GM18861 (cell line): Measurements from ENCODE around the gene ACTR3C.
"Not testable (repeated sequence)": the region's sequence is repeated elsewhere in the genome, so short reads cannot be mapped to it uniquely, and the experiment has no call there.

Experiments used
- ATAC-seq: cut with Tn5 transposase; IDR thresholded peaks from one replicate; pipeline ENCODE4 v1.9.1; 2021; ENCODE audit not compliant: unreplicated experiment

The ACTR3C gene

DNA sequence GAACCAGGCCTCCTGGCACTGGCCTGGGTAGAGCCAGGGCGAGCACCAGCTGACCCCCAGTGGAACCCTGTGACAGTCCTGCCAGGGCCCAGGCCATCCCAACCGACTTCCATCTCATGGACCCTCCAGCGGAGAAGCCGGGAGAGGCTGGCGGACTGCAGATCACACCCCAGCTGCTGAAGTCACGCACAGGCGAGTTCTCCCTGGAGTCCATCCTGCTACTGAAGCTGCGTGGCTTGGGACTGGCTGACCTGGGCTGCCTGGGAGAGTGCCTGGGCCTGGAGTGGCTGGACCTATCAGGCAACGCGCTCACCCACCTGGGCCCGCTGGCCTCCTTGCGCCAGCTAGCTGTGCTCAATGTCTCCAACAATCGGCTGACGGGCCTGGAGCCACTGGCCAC, 13.4 kb upstream of the ACTR3C start:
- no peak for ATAC-seq

DNA sequence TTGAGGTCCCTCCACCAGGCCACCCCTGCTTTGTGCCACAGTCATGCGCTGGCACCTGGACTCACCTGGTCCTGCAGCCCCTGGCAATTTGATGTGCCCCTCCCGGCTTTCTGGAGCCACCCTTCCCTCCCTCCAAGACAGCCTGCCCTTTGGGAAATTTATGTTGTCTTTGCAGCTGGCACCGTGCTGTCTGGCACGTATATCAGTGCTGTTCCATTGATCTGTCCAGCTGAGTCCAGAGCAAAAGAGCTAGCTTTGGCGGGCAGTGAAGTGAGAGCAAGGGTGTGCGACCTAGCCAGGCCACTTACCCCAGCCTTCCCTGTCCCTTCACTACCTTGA, 12.4 kb upstream of the ACTR3C start:
- no peak for ATAC-seq

DNA sequence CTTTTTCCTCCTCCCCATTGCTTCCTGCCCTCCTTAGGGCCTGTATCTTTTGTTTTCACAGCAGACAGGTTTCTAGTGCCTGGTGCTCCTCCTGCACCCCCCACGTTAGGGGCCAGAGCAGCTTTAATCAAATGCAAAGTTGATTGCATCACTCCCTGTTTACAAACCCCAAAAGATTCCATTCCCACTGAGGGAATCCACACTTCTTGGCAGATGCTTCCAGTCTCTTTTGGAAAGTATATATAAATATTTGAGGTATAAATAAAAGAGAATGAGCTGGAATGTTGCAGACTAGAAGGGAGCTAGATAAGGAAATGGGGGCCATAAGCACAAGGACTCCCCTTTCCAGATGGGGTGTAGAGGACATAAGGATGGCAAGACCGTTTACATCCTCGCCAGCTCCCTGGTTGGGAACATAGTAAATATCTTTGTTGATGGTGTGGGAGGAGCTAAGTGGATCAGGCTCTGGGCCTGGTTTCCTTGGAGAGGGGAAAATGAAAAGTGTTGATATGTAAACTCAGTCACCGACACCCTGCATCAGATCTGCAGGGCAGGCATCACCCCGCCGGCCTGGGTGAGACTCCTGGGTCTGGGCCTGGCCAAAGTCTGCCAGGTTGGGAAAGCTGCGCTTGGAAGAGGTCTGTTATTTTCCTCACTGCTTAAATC, 11.9 kb upstream of the ACTR3C start:
- ATAC-seq, result no peak

DNA sequence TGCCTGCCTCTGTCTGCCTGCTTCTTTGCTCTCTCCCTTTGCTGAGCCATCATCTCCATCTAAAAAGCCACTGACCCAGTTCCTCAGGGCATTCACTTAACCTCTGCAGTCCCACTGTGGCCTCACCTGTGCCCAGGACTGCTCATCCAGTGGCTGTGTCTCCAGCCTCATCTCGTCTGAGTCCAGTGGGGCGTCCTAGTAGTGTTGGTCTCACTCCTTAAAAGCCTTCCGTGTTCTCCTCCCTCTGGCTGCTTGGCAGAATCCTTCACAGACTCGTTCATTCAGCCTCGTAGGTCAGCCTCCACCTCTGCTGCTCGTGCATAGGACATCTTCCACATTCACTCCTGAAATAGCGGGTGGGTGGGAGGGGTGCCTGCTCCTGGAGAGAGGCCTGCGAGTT, 10.8 kb upstream of the ACTR3C start:
- ATAC-seq, result no peak

DNA sequence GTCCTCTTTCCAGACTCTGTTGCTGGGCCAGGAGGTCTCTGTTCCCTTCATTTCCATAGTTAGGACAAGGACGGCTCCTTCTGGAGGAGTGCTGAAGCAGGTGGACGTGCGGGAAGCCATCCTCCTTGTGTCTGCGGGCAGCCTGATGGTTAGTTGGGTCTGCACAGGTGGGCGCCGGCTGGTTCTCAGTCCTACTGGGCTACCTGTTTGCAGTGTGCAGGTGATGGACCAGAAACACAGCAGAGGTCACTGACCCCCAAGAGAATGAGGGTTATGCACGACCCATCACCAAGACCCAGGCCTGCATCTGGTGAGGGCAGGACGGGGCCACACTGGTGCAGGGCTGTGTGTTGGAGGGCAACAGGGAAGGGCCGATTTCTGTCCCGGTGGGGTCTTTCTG, 10.3 kb upstream of the ACTR3C start:
- no peak for ATAC-seq

DNA sequence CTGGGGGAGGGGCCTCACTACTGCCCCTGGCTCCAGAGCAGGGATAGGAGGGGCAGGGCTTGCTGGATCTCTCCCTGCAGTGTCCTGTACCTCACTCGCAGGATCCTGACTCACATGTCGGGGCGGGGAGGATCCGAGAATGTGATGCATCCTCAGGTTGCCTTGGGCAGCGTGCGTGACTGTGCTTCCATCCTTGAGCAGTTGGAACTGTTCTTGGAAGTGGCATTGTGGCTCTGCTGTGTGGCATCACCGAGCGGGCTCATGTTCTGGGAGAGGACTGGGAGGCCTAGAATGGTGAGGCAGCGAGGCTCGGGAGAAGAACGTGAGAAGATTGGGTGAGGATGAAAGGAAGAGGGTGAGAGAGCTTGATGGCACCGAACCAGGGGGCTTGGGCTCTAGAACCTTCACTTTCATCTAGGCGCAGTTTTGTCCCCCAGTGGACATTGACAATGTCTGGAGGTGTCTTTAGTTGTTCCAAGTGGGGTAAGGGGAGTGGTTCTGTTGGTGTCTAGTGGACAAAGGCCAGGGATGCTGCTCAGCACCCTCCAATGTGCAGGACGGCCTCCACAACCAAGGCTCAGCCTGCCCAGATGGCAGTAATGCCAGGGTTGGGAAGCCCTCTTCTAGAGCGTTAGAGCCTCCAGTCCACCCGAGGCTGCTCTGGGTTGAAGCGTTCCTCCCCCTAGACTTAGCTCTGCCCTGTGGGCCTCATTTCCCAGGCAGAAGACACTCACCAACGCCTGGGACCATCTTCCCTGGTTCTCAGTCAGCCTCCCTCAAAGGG, 9.7 kb upstream of the ACTR3C start:
- ATAC-seq, result no peak

DNA sequence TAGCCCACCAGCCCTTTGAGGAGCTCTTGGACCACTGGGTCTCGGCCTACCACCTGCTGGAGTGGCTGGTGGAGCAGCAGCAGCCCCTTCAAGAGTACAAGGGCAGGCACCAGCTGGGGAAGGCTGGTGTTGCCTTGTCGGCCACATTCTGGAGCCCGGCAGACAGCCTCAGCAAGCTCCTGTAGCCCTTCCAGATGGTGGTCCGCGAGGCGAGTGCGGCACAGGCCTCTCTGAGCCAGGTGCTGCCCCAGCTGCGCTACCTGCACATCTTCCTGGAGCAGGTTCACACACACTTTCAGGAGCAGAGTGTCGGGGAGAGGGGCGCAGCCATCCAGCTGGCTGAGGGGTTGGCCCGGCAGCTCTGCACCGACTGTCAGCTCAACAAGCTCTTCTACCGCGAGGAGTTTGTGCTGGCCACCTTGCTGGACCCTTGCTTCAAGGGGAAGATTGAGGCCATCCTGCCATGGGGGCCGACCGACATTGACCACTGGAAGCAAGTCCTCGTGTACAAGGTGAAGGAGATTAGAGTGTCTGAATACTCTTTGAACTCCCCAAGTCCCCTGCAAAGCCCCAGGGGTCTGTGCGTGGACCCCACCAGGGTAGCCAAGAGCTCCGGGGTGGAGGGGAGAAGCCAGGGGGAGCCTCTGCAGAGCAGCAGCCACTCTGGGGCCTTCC, 7.0 kb upstream of the ACTR3C start:
- ATAC-seq, result no peak

DNA sequence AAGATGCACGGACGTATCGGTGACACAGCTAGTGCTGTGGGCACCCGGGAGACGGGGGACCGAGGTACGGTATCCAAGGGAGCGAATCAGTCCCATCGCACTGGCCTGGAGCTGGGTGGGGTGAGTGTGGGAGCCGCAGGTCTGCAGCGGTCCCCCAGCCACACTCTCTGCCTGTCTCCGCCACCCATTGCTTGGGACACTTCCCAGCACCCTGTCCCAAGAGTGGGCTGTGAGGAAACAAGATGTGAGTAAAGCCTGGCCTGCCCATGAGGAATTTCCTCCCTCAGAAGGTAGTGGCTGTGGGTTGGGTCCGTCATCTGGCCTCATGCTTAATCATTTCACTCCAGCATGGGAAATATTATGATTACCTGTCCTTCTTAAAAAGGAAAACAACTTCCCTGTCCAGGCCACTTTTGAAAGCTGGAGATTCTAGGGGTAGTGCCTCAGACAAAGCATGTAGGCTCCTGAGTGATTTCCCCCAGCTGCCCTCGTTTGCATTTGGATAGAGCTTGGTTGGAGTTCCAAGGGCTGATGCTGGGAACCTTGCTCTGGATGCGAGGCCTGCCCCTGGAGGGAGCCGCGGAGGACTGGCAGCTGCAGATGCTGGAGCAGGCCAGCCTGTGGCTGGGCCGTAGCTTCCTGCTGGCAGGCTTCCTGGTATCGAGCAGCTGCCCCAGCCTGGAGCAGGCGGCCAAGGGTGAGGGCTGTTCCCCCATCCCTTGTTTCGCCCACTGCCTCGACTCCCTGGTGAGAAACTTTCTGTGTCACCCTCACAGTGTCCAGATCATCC, 6.2 kb upstream of the ACTR3C start:
- ATAC-seq, result no peak

DNA sequence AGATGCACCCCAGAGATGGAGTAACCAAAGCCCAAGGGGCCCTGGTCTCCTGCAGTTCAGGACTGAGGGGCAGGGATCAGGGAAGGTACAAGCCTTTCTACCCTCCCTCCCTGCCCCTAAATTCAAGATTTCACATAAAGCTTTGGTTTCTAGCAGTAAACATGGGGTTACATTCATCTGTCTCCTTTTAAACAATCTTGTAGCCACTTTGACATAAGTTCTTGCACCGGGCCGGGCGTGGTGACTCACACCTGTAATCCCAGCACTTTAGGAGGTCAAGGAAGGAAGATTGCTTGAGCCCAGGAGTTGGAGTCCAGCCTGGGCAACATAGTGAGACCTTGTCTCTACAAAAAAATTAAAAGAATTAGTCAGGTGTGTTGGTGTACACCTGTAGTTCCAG, 4.0 kb upstream of the ACTR3C start:
- no peak for ATAC-seq

DNA sequence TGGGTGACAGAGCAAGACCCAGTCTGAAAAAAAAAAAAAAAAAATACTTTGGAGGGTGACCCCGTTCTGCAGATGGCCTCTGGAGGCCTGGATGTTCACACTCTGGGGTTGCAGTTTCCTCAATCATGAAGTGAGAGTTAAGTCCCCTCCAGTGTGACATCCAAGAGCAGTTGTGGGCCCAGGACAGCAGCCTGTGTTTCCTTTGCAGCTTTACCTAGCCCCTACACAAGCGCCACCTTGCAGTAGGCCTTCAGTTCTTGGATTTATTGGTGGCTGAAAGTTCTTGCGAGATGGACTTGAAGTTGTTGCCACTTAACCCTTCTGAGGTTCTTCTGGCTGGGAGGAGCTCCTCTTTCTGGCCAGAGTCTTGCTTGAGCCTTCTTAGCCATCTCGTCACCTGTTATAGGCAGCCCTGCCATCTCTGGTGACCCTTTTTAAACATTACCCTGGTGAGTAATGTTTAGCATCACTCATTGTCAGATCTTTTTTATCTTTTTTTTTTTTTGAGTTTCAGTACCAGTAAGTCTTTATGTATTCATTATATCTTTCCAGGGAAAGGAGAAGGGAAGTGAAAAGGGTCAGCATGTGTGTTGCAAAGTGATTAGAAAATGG, 3.4 kb upstream of the ACTR3C start:
- ATAC-seq, result no peak

DNA sequence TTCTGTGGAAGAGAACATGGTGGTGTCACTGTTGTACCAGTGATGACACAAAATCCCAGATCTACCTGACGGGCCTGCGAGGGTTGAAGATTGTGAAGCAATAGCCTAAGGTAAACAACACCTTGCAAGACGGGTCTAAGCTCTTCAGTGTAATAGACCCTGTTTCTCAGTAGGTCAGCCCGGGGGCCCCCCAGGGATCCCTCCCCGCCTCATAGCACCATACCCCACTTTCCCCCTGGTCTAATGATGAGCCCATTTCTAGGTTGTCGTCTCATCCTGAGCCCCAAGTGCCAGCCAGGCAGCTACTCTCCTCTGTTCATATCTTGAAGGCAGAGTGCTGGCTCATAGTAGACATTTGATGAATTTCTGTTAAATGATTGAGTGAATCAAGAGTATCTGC, 2.6 kb upstream of the ACTR3C start:
- ATAC-seq, result no peak

DNA sequence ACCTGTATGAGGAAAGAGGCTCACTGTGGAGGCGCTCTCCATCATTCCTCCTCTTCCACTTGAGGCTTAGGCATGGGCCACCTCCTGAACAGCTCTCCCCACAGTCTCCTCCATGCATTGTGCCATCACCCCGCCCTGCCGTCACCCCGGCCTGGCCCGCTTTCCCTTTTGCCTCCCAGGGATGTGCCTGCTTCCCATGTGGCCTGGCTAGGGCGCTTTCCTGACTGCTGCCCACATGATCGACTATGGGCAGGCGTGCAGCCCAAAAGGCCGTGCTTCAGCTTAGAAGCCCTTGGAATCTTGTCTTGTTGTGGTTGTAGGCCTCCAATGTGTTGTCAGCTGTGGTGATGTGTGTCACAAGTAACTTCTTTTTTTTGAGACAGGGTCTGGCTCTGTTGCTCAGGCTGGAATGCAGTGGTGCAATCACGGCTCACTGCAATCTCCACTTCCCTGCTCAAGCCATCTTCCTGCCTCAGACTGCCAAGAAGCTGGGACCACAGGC, 1.8 kb upstream of the ACTR3C start:
- ATAC-seq, result no peak

DNA sequence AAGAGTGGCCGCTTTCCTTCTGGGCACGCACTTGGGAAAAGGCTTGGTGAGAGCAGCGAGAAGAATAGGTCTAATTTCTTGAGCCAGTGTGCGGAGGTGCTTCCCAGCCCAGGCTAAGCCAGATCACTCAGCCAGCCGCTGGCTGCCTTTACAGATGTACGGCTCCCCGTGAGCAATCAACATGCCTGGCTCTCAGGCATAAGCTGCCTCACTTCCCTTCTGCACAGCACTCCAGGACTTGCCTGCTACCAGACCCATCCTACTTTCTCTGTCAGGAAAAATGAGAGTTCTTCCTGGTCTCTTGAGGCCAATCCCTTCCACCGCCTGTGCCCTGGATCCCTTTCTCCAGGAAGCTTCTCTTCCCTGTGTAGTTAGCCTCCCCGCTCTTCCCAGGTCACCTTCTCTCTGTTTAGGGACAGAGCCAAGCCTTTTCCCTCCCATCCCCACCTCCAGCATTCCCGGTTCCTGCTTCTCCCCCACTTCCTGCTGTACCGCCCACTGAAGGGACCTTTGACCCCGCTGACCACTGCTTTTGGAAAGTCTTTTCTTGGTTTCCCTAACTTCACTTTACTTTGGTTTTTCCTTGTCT, 1.1 kb upstream of the ACTR3C start:
- ATAC-seq, result no peak

DNA sequence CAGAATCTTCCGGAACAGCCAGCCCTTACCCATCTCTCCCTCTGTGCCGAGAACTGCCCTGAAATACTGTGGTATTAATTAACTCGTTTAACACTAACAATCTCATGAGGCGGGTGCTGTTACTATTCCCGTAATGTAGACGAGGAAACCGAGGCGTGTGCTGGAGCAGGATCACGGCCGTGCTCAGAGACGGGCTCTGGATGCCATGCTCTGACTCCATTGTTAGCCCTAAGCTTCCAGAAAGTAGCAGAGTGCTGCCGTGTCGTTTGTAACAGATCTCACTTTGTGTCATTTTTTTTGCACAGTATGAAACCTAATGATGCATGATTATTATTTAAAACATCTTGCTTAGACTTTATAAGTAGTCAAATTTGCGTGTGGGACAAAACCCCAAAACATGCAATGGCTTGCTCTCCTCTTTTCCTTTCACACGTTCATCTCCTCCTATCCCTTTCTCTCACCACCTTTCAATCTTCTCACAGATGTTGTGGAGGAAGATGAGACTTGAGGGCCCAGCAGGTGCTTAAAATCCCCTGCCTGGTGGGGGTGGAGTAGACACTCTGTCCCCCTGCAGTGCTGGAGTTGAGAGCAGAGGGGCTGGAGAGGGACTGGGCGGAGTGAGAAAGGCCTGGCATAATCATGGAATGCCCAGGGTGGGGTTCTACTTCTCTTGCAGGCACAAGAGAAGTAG, 482 bp upstream of the ACTR3C start:
- ATAC-seq, result no peak

DNA sequence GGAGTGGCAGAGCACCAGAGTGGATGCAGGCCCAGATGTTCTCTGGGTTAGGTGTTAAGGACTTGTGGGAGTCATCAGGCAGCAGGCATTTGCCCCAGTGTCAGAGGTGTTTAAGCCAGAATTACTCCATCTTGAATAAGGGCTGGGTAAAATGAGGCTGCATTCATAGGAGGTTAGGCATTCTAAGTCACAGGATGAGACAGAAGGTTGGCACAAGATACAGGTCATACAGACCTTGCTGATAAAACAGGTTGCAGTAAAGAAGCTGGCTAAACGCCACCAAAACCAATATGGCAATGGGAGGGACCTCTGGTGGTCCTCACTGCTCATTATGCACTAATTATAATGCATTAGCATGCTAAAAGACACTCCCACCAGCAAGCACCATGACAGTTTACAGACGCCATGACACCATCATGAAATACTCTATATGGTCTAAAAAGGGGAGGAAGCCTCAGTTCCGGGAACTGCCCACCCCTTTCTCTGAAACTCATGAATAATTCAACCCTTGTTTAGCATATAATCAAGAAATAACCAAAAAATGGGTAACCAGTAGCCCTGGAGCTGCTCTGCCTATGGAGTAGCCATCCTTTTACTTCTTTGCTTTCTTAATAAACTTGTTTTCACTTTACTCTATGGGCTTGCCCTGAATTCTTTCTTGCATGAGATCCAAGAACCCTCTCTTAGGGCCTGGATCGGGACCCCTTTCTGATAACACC, 1.1 kb downstream of the ACTR3C start:
- no peak for ATAC-seq

DNA sequence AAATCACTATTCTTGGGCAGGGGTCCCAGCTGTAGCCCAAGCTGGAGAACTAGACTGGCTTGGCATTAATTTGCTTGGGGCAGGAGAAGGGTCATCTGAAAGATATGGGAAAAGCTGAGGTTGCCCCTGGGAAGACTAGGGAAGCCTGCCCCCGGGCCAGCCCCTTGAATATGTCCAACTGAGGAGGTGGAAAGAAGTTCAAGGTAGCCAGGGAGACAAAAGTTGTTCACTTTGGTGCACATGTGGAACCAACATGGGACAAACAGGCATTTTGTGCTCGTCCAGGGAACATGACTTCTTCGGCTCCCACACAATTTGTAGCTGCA, 1.6 kb downstream of the ACTR3C start:
- no peak for ATAC-seq

DNA sequence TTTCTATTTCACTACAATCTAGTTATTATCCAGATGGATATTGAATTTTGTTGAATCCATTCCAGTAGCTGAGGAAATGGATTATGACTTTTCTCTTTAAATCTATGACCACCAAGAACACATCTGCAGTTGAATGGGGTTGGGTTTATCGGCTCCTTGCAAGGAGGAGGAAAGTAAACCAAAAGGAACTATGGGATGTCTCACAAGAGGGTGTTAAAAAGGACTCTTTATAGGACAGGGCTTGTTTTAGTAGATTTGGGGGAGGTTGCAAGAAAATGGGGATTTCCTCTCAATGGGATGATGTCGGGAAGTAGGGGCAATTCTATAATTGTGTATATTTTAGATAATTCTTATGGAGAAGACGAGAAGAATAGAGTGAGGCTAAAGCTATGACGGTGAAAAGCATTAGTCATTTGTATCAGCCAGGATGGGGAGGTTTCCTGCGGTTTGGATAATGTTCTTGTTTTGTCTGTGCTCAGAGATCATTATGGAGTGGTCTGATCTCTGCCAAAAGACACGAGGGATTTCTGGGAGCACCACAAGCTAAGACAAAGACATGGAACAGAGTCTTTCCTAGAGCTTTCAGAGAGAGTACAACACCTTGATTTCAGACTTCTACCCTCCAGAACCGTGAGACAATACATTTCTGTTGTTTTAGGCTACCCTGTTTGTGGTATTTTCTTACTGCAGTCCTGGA, 5.4 kb downstream of the ACTR3C start:
- ATAC-seq, result no peak

DNA sequence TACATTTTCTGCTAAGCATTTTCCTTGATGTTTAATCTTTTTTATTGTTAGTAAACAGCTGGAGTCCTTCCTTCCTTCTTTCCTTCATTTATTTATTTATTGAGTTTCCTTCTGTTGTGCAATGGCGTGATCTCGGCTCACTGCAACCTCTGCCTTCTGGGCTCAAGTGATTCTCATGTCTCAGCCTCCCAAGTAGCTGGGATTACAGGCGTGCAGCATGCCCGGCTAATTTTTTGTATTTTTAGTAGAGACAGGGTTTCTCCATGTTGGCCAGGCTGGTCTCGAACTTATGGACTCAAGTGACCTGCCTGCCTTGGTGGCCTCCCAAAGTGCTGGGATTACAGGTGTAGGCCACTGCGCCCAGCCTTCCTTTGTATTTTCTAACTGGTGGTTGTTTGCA, 6.4 kb downstream of the ACTR3C start:
- ATAC-seq, result not testable (repeated sequence)
